GM19467 (cell line): Measurements from ENCODE around the gene LENG9.
"Not testable (repeated sequence)": the region's sequence is repeated elsewhere in the genome, so short reads cannot be mapped to it uniquely, and the experiment has no call there.

ENCODE experiments used
- ATAC-seq: cut with Tn5 transposase; IDR thresholded peaks from one replicate; pipeline ENCODE4 v1.9.1; 2021; ENCODE audit warnings: mild to moderate bottlenecking, moderate library complexity; ENCODE audit not compliant: unreplicated experiment

LENG9 gene

DNA sequence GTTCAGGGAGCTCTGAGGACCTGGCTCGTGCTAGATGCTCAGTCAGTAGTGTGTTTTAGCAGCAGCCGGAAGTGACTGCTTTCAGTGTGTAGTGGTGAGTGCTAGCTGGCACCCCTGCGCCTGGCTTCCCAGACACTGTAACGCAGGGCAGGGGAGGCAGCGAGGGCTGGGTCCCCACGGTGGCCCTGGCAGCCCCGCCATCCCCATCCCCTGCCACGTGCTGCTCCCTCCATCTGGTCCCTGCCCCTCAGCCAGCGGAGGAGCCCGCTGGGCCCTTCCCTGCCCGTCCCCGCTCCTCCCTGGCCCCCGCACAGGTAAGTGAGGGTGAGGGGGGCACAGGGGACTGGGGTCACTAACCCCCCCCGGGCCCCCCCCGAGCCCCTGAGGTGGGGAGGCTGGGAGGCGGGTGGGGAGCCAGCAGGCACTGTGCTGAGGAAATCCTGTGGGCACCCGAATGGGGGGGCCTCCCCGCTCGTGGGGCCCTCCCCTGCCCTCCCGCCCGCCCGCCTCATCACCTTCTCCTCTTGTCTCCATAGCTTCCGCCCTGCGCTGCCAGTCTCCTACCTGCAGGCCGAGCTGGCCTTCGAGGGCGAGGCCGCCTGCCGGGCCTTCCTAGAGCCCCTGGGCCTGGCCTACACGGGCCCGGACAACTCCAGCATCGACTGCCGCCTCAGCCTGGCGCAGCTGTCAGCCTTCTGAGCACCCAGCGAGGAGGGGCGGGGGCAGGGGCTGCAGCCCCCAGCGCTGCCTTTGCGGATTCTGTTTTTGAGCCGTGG is 3.2 kb downstream of the LENG9 start:
- ATAC-seq, result no peak

GRCh38 chr19:54459282-54460229 is 4.0 kb downstream of the LENG9 start:
- ATAC-seq, result no peak

GRCh38 chr19:54458648-54459281 is 4.8 kb downstream of the LENG9 start:
- ATAC-seq, result no peak

DNA sequence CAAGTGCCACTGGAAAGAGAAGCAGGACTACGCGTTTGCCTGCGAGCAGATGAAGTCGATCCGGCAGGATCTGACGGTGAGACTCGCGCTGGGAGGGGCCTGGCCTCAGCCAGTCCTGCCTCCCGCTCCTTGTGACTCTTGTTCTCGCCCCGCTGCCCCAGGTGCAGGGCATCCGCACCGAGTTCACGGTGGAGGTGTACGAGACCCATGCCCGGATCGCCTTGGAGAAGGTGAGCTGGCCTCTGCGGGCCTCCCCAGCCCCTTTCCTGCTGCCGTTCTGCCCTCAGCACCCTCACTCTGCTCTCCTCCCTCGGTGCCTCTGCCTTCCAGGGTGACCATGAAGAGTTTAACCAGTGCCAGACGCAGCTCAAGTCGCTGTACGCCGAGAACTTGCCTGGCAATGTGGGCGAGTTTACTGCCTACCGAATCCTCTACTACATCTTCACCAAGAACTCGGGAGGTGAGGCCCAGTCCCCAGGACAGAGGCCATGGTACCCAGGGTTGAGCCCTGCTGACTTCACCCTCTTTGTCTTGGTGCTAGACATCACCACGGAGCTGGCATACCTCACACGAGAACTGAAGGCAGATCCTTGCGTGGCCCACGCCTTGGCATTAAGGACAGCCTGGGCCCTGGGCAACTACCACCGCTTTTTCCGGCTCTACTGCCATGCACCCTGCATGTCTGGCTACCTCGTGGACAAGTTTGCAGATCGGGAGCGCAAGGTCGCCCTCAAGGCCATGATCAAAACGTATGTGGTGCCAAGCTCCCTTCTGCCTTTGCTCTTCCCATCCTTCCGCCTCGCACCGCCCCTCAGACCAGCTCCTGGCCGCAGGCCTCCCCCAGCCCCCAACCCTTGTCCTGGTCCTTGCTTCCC is 5.6 kb downstream of the LENG9 start:
- no peak for ATAC-seq

DNA sequence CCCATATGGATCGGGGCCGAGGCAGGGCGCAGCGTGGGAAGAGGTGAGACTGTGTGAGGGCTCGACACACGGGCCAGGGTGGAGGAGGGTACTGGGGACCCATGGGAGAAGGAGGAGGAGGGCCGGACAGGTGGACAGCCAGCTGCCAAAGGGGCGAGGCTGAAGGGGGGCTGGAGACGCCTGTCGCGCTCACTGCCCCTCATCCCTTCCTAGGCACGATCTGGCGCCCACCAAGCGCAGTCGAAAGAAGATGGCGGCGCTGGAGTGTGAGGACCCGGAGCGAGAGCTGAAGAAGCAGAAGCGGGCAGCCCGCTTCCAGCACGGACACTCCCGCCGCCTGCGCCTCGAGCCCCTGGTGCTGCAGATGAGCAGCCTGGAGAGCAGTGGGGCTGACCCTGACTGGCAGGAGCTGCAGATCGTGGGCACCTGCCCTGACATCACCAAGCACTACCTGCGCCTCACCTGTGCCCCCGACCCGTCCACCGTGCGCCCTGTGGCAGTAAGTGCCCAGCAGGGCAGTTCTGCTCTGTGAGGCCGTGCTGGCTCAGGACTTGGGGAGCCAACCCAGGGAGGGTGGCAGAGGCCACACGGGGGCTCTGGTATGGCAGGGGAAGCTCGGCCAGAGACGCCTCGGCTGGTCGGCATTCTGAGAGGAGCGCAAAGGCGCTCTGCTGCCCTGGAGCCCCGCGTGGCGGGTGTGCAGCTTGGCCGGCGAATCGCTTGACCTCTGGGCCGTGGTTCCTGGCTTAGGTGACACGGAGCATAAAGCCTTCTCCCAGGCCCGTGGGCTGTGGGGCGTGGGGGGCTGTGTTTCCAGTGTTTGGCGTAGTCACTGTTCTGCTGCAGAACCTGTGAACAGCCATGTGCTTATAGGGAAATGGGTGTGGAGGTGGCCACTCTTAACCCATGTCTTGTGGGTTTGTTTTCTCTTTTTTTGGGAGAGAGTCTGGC is 6.9 kb downstream of the LENG9 start:
- ATAC-seq, result no peak

- ATAC-seq, result no peak
These were observed 7.7 kb downstream of the LENG9 start for GRCh38 chr19:54455786-54456422.

DNA sequence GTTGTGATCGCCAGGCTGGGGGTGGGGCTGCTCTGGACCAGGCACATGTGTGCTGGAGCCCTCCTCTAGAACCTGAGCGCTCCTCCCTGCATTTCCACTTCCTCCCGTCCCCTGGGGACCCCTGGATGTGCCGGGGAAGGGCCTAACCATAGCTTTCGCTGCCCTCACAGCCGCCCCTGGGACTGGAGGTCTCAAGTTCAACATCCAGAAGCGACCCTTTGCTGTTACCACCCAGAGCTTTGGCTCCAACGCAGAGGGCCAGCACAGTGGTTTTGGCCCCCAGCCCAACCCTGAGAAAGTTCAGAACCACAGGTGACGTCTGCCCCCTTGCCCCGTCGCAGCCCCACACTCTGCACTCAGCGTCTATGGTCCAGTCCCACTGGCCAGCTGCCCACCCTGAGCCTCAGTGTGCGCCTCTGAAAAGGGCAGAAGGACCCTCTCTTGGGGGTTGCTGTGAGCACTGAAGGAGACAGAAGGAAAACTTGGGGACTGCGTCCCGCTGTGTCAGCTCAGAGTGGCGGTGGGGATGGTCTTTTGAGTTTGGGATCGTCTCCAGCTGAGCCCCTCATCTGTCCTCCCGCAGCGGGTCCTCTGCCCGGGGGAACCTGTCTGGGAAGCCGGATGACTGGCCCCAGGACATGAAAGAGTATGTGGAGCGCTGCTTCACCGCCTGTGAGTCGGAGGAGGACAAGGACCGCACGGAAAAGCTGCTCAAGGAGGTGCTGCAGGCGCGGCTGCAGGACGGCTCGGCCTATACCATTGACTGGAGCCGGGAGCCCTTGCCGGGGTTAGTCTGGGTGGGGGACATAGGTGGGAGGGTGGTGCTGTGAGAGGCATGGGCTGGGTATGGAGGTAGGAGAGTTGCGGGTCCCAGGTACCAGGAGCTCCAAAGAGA is 8.6 kb downstream of the LENG9 start:
- ATAC-seq, result no peak

- ATAC-seq, result no peak
These were observed 9.4 kb downstream of the LENG9 start for GRCh38 chr19:54453921-54454780.

DNA sequence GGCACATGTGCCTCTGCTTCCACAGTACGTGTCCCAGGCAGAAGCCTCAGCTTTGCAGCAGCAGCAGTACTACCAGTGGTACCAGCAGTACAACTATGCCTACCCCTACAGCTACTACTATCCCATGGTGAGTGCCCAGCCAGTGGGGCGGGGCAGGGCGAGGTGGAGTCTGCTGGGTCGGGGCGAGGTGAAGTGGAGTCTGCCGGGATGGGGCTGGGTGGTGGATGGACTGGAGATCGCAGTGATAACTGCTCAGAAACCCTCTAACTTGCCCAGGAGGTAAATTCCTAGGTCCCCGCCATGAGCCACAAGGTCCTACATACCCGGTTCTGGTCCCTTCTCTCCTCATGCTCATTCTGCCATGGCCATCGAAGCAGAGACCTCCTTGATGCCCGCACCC is 11.0 kb downstream of the LENG9 start:
- no peak for ATAC-seq

- ATAC-seq, result no peak
These were observed 11.6 kb downstream of the LENG9 start for GRCh38 chr19:54451997-54452396.

DNA sequence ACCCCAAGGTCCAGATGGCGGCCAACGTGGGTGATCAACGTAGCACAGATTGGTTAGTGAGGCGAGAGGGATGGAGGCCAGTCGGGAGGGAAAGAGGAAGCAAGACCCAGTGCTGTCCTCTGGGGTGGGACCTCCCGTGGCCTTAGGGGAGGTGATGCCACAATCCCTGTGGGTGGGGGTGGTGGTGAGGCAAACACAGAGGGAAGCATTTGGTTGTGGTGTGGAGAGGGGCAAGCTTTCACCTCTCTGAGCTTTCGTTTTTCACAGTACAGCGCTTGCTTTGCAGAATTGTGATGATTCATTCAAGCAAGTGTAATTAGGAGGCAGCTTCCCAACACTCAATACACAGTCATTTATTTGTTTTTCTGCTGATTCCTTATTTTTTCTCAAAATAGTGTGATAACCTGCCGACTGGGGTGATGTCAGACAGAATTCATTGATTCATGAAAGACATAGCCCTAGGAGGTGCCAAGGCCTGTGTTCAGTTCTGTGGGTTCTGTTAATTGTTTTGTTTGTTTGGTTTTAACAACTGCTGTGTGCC is 12.2 kb downstream of the LENG9 start:
- no peak for ATAC-seq

- ATAC-seq, result no peak
These were observed 13.9 kb downstream of the LENG9 start for GRCh38 chr19:54449701-54450069.

- peak; percentile 85 for ATAC-seq
These were observed 14.5 kb downstream of the LENG9 start, which contains the start of gene LENG8 for GRCh38 chr19:54448774-54449700. Gene LENG8, plus strand, starts transcription at chr19:54449199. Its CDS starts 2,146 bp downstream, at chr19:54451345.

- ATAC-seq, result no peak
These were observed 15.4 kb downstream of the LENG9 start for GRCh38 chr19:54448040-54448773.

DNA sequence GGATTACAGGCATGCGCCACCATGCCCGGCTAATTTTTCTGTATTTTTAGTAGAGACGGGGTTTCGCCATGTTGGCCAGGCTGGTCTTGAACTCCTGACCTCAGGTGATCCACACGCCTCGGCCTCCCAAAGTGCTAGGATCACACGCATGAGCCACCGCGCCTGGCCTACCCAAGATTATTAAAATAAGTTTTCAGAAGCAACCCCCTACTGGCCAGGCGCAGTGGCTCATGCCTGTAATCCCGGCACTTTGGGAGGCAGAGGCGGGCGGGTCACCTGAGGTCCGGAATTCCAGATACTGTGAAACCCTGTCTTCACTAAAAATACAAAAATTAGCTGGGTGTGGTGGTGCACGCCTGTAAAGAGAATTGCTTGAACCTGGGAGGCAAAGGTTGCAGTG is 17.2 kb downstream of the LENG9 start:
- not testable (repeated sequence) for ATAC-seq
